ENCODE measurements around the gene G2E3. TPM values are rescaled to one million over a fixed set of nuclear protein-coding genes. Genes with fewer than 3 reads are reported as not detected.

The G2E3 gene
- polyA plus RNA-seq, 1 experiment = 21.7 TPM

- no peak for DNase-seq (ENCODE audit: low read depth, low spot score)
- no peak overlapping the region for H3K27ac ChIP-seq (ENCODE audit: low read depth, low read length)
- no peaks in the 10 kb centered on the region for H3K9me3 ChIP-seq (ENCODE audit: control insufficient read depth, insufficient read depth, low read length)
- H3K27me3 ChIP-seq (ENCODE audit: control insufficient read depth, insufficient read depth, low read length) = no peaks in the 10 kb centered on the region
- ChIA-PET POLR2A (no interaction called here), CTCF (no interaction called here)
- no peak for TF ChIP-seq CTCF (IDR thresholded peaks at IDR 0.05; ENCODE audit: low read depth, low read length)
- no peak overlapping the region for H3K4me3 ChIP-seq (ENCODE audit: low read depth, low read length)
Measured at GRCh38 chr14:30587141-30587540, 28.2 kb downstream of the G2E3 start.

- Histone ChIP-seq H3K9me3 (ENCODE audit: control insufficient read depth, insufficient read depth, low read length) (no peaks in the 10 kb centered on the region), H3K27me3 (ENCODE audit: control insufficient read depth, insufficient read depth, low read length) (no peaks in the 10 kb centered on the region), H3K27ac (ENCODE audit: low read depth, low read length) (no peak overlapping the region), H3K4me3 (ENCODE audit: low read depth, low read length) (no peak overlapping the region)
- no peak for TF ChIP-seq CTCF (IDR thresholded peaks at IDR 0.05; ENCODE audit: low read depth, low read length)
- no peak for DNase-seq (ENCODE audit: low read depth, low spot score)
- ChIA-PET CTCF (no interaction called here), POLR2A (no interaction called here)
Measured at GRCh38 chr14:30588873-30589272, 29.9 kb downstream of the G2E3 start.

- no peak for TF ChIP-seq CTCF (IDR thresholded peaks at IDR 0.05; ENCODE audit: low read depth, low read length)
- Histone ChIP-seq H3K27ac (ENCODE audit: low read depth, low read length) (no peak overlapping the region), H3K27me3 (ENCODE audit: control insufficient read depth, insufficient read depth, low read length) (no peaks in the 10 kb centered on the region), H3K4me3 (ENCODE audit: low read depth, low read length) (no peak overlapping the region), H3K9me3 (ENCODE audit: control insufficient read depth, insufficient read depth, low read length) (no peaks in the 10 kb centered on the region)
- CTCF ChIA-PET = interaction anchor here (0.6 to 0.9 kb wide), 2 partner anchors 12 to 75 kb away, joined by 4 read pairs; no protein-coding TSS in a partner anchor
- DNase-seq (ENCODE audit: low read depth, low spot score) = no peak
- POLR2A ChIA-PET = no interaction called here
Measured at GRCh38 chr14:30596935-30597334, 38.0 kb downstream of the G2E3 start.

- Histone ChIP-seq H3K4me3 (ENCODE audit: low read depth, low read length) (no peak overlapping the region), H3K27me3 (ENCODE audit: control insufficient read depth, insufficient read depth, low read length) (no peaks in the 10 kb centered on the region), H3K27ac (ENCODE audit: low read depth, low read length) (no peak overlapping the region), H3K9me3 (ENCODE audit: control insufficient read depth, insufficient read depth, low read length) (no peaks in the 10 kb centered on the region)
- ChIA-PET POLR2A (no interaction called here), CTCF (no interaction called here)
- TF ChIP-seq CTCF (IDR thresholded peaks at IDR 0.05; ENCODE audit: low read depth, low read length) = no peak
- DNase-seq (ENCODE audit: low read depth, low spot score) = no peak
Measured at GRCh38 chr14:30597504-30597903, 38.5 kb downstream of the G2E3 start.

- Histone ChIP-seq H3K27ac (ENCODE audit: low read depth, low read length) (no peak overlapping the region), H3K9me3 (ENCODE audit: control insufficient read depth, insufficient read depth, low read length) (no peaks in the 10 kb centered on the region), H3K4me3 (ENCODE audit: low read depth, low read length) (no peak overlapping the region), H3K27me3 (ENCODE audit: control insufficient read depth, insufficient read depth, low read length) (no peaks in the 10 kb centered on the region)
- ChIA-PET CTCF (interaction anchor here (1.1 kb wide), 1 partner anchor 10 kb away, joined by 3 read pairs; no protein-coding TSS in a partner anchor), POLR2A (no interaction called here)
- TF ChIP-seq CTCF (IDR thresholded peaks at IDR 0.05; ENCODE audit: low read depth, low read length) = no peak
- DNase-seq (ENCODE audit: low read depth, low spot score) = no peak
Measured at GRCh38 chr14:30600922-30601918, 42.3 kb downstream of the G2E3 start.
